SW 1271 (cell line): ENCODE results near the gene PLXNB2.

Experiments
- DNase-seq, 2 experiments: peaks; one replicate each; lab custom pipeline; 2025; lab: John Stamatoyannopoulos, UW

PLXNB2 gene

DNA sequence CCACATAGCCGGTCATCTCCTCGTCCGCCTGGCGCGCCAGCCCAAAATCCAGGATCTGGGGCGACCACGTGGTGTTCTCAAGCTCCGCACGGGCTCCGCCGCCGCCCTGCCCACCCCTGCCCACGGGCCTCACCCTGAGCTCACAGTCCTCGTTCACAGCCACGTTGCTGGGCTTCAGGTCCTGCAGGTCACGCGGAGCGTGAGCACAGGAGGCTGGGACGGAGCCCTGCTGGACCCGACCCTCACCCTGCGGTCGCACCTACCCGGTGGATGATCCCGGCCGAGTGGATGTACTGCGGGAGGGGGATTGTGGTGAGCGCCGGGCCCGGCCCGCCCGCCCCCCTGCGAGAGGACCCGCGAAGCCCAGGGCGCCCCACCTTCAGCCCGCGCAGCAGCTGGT, 40.5 kb downstream of the PLXNB2 start:
- DNase-seq, result no peak

DNA sequence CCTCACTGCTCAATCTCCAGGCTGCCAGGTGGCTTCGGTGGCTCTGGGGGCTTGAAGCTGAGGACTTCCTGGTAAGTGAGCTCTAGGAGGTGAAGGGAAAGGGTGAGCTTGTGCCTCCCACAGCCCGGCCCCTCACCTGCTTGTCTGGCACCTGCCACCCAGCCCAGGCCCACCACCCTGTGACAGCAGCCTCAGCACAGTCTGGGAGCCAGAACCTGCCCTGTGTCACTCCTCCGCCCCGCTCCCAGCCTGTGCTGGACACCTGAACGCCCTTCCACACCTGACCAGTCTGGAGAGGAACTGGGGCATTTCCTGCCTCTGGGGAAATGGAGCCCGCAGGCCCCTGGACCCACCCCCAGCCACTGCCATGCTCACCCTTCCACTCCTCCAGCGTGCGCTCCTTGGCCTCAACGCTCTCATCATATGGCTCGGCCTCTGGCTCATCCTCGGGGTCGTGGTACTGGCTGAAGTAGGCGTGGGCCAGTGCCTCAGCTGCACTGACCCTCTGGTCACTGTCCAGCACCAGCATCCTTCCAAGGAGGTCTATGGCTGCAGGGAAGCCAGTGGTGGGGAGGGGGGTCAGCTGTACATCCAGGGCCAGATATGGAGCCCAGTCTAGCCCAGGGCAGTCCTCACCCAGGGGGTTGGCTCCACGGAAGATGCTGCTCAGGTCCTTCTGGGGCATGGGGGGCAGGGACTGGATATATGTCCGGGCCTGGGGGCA, 42.3 kb downstream of the PLXNB2 start:
- DNase-seq, result no peak

DNA sequence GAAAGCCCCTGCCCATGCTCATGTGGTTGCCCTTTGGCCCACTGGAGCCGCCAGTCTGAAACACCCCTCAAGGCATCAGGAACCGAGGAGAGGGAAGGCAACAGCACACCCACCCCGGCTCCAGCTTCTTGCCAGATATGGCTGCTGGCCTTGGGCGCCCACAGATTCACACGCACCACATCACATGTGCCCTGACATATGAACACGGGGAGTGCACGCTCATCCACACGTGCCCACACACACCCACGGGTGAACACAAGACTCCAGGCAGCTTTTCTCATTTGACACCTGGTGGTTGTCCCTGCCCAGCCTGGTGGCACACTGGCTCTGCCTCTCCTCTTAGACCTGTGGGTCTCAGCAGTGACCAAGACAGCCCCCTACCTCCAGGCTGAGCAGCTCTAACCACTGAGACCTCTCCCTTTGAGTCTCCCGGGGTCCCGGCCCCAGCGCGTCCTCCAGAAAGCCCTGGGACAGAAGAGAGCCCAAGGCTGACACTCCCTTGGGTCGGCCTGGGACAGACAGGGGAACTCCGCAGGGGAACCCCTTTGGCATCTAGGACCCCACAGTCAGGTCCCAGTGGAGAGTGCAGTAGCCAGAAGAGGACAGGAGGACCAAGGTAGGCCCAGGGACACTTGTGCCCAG, 43.2 kb downstream of the PLXNB2 start:
- no peak for DNase-seq

DNA sequence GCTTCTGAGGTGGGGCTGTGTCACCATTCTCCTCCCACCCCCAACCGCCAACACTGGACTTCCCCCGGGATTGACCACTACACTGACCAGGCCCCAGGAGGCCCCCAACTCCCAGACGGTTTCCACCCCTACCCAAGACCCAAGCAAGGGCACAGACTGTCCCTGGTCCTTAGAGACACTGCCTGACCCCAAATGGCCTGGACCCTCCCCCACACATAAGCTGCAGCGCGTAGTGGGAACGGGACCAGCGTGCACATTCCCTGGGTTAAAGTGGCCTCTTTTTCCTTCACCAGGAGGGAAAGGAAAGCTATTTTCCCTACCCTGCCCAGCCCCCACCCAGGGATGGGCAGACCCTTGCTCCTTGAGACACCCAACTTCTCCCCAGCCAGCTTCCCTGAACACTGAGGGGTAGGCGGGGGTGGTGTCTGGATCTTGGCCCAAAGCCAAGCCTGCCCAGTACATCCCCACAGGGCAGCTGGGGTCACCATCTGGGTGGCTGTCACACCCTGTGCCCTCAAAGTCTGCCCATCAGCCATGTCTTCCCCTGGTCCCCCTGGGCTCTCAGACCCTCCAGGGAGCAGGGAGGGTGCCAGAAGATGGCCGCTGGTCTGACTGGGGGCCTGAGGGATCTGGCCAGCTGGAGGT, 44.4 kb downstream of the PLXNB2 start:
- DNase-seq, result no peak

GRCh38 chr22:50262460-50262911, 45.0 kb downstream of the PLXNB2 start:
- peak in 1 of 2 experiments; percentile 9 for DNase-seq

- DNase-seq, result peak in 1 of 2 experiments; percentile 12
Measured at GRCh38 chr22:50261615-50262459, 45.6 kb downstream of the PLXNB2 start, which contains the start of gene MAPK12. TSS of gene MAPK12 (minus strand) at chr22:50261683. CDS start at chr22:50261509, 174 bp downstream.

DNA sequence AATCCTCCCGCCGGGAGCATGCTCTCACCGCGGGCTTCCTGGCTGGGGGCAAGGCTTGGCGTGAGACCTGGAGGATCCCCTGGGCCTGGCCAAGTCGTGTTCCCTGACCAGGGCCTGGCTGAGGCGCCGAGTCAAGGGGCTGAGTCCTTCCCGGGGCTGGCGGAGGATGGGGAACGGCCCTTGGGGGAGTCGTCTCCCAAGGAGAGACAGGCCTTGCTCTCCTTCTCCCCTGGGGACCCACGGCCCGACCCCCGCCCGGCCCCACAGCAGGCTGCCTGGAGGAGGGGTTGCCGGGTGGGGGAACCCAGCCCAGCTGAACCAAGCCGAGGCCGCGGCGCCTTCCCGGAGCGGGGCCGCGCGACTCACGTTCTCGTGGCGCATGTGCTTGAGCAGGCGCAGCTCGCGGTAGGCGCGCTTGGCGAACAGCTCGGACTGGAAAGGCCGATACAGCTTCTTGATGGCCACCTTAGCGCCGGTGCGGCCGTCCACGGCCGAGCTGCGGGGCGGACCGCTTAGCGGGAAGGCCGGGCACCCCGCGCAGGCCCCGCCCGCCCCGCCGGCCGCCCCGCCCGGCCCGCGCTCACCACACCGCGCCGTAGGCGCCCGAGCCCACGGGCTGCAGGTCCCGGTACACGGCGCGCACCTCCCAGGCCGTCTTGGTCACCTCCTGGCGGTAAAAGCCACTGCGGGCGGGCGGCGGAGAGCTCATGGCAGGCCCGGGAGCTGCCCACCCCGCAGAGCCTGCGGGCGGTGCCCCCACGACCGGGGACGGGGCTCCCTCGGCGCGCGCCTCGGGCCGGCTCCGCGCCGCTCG, 46.4 kb downstream of the PLXNB2 start:
- peak in 1 of 2 experiments; percentile 38 for DNase-seq

- DNase-seq, result peak in 1 of 2 experiments; percentile 19
Measured at GRCh38 chr22:50260434-50260800, 47.0 kb downstream of the PLXNB2 start.

- no peak for DNase-seq
Measured at GRCh38 chr22:50259302-50259701, 48.1 kb downstream of the PLXNB2 start.

GRCh38 chr22:50258361-50259292, 48.8 kb downstream of the PLXNB2 start:
- no peak for DNase-seq

- DNase-seq, result no peak
Measured at GRCh38 chr22:50257451-50258360, 49.7 kb downstream of the PLXNB2 start.

GRCh38 chr22:50257041-50257440, 50.4 kb downstream of the PLXNB2 start:
- no peak for DNase-seq

DNA sequence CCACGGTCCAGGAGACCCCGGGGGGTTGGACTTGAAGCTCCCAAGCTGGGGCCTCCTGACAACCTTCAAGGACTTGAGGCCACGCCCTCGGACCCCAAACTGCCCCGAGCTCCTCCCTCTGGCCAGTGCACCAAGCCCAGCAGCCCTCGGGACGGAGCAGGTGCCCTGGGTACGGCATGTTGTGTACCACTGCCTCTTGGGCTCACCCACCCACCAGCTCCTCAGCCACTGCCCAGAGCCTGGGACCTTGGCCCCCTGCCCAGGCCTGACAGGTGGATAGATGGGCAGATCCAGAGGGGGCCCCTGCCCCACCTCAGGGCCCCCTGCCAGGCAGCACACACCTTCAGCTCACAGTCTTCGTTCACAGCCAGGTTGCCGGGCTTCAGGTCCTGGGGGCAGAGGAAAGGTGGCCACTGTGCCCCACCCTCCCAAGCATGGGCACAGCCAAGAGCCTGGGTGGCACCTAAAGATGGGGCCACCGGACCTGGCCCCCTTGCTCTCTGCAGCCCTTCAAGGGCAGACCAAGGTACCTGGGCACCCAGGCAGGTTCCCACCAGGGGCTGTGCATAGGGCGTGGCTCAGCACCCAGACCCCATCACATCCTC, 51.1 kb downstream of the PLXNB2 start:
- no peak for DNase-seq

DNA sequence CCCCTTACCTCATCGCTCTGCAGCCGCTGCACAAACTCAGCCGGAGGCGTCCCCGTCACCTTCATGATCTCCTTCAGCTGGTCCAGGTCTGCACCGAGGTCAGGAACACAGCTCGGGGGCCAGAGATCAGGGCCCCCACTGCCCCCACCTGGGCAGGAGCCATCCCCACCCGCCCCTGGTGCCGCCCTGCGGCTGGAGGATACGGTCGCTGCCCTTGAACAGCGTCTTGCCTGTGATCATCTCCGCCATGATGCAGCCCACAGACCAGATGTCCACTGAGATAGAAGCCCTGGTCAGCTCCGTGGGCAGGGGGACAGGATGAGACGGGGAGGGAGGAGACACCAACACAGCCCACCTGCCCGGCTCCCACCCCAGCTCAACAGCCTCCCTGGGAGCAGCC, 51.8 kb downstream of the PLXNB2 start:
- no peak for DNase-seq

- DNase-seq, result no peak
Measured at GRCh38 chr22:50255099-50255498, 52.3 kb downstream of the PLXNB2 start.

DNA sequence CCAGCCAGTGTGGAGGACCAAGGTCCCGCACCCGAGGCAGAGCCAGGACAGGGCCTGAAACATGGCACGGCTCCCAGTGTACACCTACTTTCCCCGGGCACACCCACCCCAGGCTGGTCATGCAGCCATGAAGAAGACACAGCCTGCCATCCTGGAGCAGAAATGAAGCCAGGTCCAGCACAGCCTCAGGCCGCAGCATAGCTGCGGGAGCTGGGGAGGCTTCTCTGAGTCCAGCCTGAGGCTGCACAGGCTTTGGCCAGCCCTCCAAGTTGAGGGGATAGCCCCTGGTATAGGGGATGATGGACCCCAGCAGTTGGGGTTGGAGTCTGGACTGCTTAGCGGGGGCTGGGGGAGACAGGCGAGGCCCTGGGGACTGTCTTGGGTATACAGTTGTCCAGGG, 53.5 kb downstream of the PLXNB2 start:
- no peak for DNase-seq

DNA sequence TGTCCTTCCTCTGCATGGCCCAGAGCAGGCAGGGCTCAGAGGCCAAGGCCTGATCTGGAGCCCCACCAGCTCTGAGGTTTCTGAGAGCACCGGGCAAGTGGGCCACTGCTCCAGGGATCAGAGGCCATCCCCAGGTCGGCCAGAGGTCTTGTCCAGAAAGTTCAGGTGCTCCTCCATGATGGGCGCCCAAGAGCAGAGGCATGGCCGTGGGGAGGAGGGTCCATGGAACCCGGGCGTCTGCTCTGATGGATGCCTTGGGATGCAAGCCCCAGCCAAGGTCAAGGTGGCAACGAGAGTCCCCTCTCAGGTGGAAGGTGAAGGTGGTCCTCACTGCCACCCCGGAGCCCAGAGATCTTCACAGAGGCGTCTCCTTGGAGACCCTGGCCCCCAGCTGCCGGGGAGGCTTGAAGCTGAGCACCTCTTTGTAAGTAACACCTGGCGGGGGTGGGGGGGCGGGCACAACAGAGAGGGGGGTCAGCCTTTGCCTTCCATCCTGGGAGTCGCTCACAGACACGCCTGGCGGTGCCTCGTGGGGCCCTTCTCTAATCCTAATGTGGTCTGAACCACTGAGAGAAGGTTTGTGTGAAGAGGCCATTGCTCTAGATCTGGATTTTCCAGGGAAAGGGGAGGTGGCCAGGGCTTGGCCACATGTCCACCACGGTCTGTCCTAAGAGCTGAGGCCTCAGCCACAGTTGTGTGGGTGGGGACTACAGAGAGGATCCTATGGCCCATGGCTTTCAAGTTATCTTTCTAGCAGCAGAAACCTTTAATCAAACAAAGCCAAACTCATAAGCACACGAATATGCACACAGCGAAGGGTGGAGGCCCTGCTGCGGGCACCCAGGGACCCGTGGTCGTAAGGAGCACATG, 54.2 kb downstream of the PLXNB2 start:
- no peak for DNase-seq
